HepG2 (cell line): ENCODE measurements around the gene P2RX2. TPM values are rescaled to one million over a fixed set of nuclear protein-coding genes. Genes with fewer than 3 reads are reported as not detected.

Experiments
- AGO1 ChIP-seq: fragments of 200-400 bp; formaldehyde crosslinking; IDR thresholded peaks from 2 replicates; pipeline ENCODE4 v1.6.1; 2017; ENCODE audit warnings: mild to moderate bottlenecking, low read depth, low read length, moderate library complexity; ENCODE audit not compliant: poor library complexity, severe bottlenecking
- KAT8 ChIP-seq: IDR thresholded peaks from 2 replicates; pipeline ENCODE4 v1.6.1; 2016; ENCODE audit warnings: missing genetic modification reagents, missing compliant biosample characterization
- KDM2A ChIP-seq: sonication (generic); formaldehyde crosslinking; IDR thresholded peaks from 2 replicates; pipeline ENCODE4 v1.4.0; 2020; ENCODE audit warnings: low read depth, missing genetic modification reagents, borderline replicate concordance
- MTA1 ChIP-seq: sonication (generic); formaldehyde crosslinking; IDR thresholded peaks from 2 replicates; pipeline ENCODE4 v1.4.0; 2020; ENCODE audit warnings: missing genetic modification reagents, mild to moderate bottlenecking, borderline replicate concordance
- MXD1 ChIP-seq: sonication (generic); formaldehyde crosslinking; IDR thresholded peaks from 2 replicates; pipeline ENCODE4 v1.4.0; 2020; ENCODE audit warnings: mild to moderate bottlenecking, missing genetic modification reagents
- RFX5 ChIP-seq: IDR thresholded peaks from 2 replicates; pipeline ENCODE4 v1.6.1; 2011; ENCODE audit warnings: low read depth, low read length, improper control_type of control experiment
- SALL1 ChIP-seq: sonication (generic); formaldehyde crosslinking; IDR thresholded peaks from 2 replicates; pipeline ENCODE4 v1.8.0; 2022; ENCODE audit warnings: mild to moderate bottlenecking, missing genetic modification reagents
- SOX5 ChIP-seq: IDR thresholded peaks from 2 replicates; pipeline ENCODE4 v1.6.1; 2016; ENCODE audit warnings: borderline replicate concordance
- TBX2 ChIP-seq: sonication (generic); formaldehyde crosslinking; IDR thresholded peaks from 2 replicates; pipeline ENCODE4 v1.5.0; 2020; ENCODE audit warnings: missing genetic modification reagents, mild to moderate bottlenecking, borderline replicate concordance
- THYN1 ChIP-seq: sonication (generic); formaldehyde crosslinking; IDR thresholded peaks from 2 replicates; pipeline ENCODE4 v1.8.1; 2023; ENCODE audit warnings: low read depth, mild to moderate bottlenecking, moderate library complexity, missing genetic modification reagents, borderline replicate concordance
- UBTF ChIP-seq: sonication (generic); formaldehyde crosslinking; IDR thresholded peaks from 2 replicates; pipeline ENCODE4 v1.4.0; 2020; ENCODE audit warnings: mild to moderate bottlenecking, missing genetic modification reagents
- ZFP37 ChIP-seq: sonication (generic); formaldehyde crosslinking; IDR thresholded peaks from 2 replicates; pipeline ENCODE4 v1.4.0; 2020; ENCODE audit warnings: missing genetic modification reagents, borderline replicate concordance
- ZNF354B ChIP-seq: sonication (generic); formaldehyde crosslinking; IDR thresholded peaks from 2 replicates; pipeline ENCODE4 v1.8.0; 2022; ENCODE audit warnings: mild to moderate bottlenecking, missing genetic modification reagents
- ZNF556 ChIP-seq: sonication (generic); formaldehyde crosslinking; IDR thresholded peaks from 2 replicates; pipeline ENCODE4 v1.4.0; 2020; ENCODE audit warnings: mild to moderate bottlenecking, missing genetic modification reagents, borderline replicate concordance
- polyA plus RNA-seq, 8 experiments: library from polyadenylated mRNA; depleted of rRNA in 3 of 8; stranded (reverse) in 7 of 8; unstranded in 1 of 8; fragments of >200 nt; fragmentation: Illumina TruSeq in 4 of 8; extraction: Trizol in 4 of 8; gene quantifications; 2 replicates each; pipeline versions ENCODE4 v1.2.1 to v1.2.3, GENCODE V29; 2011 to 2016; ENCODE audit warnings: low read depth in 4 of 8, missing spikeins in 1 of 8, mixed read lengths in 1 of 8; ENCODE audit not compliant: insufficient read depth in 1 of 8
- total RNA-seq, 5 experiments: library from RNA; depleted of rRNA; stranded (reverse); fragments of >200 nt; fragmentation: Illumina TruSeq; extraction: Trizol; gene quantifications; 2 replicates each; pipeline ENCODE4 v1.2.3, GENCODE V29; 2016; ENCODE audit warnings: low read depth in 1 of 5
- TF ChIP-seq, protein P1 (sequence below): sonication (generic); formaldehyde crosslinking; IDR thresholded peaks from 2 replicates; pipeline ENCODE4 v1.8.1; 2022; ENCODE audit warnings: mild to moderate bottlenecking, missing genetic modification reagents
- TF ChIP-seq, protein P2 (sequence below): sonication (generic); formaldehyde crosslinking; IDR thresholded peaks from 2 replicates; pipeline ENCODE4 v1.4.0; 2020; ENCODE audit warnings: missing genetic modification reagents
- TF ChIP-seq, protein P3 (sequence below): sonication (generic); formaldehyde crosslinking; IDR thresholded peaks from 2 replicates; pipeline ENCODE4 v1.4.0; 2020; ENCODE audit warnings: missing genetic modification reagents, borderline replicate concordance

The P2RX2 gene
- total and polyA plus RNA-seq, 2 of the 13 experiments (the other 11 are each of a cell fraction or from before 2014, with no cell fraction given), result not detected

DNA sequence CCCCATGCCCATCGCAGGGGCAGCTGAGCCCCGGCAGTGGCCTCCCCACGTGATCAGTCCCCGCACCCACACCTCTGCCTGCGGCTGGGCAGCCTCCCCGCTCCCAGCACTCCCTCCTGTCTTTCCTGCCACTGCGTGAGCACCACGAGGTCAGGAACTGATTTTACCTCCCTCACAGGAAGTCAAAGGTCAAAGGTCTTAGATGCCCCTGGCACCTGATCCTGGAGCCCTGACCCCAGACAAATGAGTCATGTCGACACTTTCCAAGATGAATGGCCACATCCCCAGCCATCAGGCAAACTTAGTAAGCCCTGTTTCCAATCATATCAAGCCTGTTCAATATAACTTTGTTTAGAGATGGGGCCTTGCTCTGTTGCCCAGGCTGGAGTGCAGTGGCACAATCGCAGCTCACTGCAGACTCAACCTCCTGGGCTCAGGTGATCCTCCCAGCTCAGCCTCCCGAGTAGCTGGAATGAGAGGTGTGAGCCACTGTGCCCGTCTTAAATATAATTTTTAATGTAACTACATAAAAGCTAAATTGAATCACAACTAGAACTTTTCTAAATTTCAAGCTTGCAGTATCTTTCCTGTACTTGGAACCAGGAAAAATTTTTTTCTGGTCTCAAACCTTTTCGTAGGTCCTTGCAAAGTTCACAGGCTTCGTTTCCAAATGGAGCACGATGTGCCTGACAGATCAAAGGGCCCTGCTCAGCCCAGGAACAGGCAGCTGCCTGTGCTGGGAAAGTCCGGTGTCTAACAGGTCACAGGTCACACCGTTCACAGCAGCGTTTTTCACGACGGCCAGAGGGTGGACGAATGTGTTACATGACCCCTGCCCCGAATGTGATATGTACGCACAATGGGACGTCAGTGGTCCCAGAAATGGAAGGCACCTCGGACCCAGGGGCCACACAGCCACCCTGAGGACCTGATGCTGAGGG lies 10.1 kb upstream of the P2RX2 start (continued):
- TF ChIP-seq ZNF354B (CRISPR knock-in tag) (no peak), MTA1 (CRISPR knock-in tag) (peak; percentile 23), THYN1 (CRISPR knock-in tag) (no peak), TBX2 (peak; percentile 71), AGO1 (no peak), RFX5 (no peak), KAT8 (peak; percentile 31; the same call in 1 of the 2 replicates), SALL1 (CRISPR knock-in tag) (peak; percentile 89), MXD1 (CRISPR knock-in tag) (peak; percentile 74; the same call in 1 of the 2 replicates), ZFP37 (CRISPR knock-in tag) (peak; percentile 88), UBTF (CRISPR knock-in tag) (peak; percentile 13), KDM2A (CRISPR knock-in tag) (no peak), SOX5 (CRISPR knock-in tag) (peak; percentile 64), ZNF556 (CRISPR knock-in tag) (peak; percentile 87; the same call in 1 of the 2 replicates)
- TF ChIP-seq, protein P1, sequence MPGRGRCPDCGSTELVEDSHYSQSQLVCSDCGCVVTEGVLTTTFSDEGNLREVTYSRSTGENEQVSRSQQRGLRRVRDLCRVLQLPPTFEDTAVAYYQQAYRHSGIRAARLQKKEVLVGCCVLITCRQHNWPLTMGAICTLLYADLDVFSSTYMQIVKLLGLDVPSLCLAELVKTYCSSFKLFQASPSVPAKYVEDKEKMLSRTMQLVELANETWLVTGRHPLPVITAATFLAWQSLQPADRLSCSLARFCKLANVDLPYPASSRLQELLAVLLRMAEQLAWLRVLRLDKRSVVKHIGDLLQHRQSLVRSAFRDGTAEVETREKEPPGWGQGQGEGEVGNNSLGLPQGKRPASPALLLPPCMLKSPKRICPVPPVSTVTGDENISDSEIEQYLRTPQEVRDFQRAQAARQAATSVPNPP (CRISPR knock-in tag), result no peak
- TF ChIP-seq, protein P2, sequence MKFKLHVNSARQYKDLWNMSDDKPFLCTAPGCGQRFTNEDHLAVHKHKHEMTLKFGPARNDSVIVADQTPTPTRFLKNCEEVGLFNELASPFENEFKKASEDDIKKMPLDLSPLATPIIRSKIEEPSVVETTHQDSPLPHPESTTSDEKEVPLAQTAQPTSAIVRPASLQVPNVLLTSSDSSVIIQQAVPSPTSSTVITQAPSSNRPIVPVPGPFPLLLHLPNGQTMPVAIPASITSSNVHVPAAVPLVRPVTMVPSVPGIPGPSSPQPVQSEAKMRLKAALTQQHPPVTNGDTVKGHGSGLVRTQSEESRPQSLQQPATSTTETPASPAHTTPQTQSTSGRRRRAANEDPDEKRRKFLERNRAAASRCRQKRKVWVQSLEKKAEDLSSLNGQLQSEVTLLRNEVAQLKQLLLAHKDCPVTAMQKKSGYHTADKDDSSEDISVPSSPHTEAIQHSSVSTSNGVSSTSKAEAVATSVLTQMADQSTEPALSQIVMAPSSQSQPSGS (CRISPR knock-in tag), result no peak
- TF ChIP-seq, protein P3, sequence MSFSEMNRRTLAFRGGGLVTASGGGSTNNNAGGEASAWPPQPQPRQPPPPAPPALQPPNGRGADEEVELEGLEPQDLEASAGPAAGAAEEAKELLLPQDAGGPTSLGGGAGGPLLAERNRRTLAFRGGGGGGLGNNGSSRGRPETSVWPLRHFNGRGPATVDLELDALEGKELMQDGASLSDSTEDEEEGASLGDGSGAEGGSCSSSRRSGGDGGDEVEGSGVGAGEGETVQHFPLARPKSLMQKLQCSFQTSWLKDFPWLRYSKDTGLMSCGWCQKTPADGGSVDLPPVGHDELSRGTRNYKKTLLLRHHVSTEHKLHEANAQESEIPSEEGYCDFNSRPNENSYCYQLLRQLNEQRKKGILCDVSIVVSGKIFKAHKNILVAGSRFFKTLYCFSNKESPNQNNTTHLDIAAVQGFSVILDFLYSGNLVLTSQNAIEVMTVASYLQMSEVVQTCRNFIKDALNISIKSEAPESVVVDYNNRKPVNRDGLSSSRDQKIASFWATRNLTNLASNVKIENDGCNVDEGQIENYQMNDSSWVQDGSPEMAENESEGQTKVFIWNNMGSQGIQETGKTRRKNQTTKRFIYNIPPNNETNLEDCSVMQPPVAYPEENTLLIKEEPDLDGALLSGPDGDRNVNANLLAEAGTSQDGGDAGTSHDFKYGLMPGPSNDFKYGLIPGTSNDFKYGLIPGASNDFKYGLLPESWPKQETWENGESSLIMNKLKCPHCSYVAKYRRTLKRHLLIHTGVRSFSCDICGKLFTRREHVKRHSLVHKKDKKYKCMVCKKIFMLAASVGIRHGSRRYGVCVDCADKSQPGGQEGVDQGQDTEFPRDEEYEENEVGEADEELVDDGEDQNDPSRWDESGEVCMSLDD, result no peak
